ENCODE measurements around the gene GALNT13. TPM values are rescaled to one million over a fixed set of nuclear protein-coding genes. Genes with fewer than 3 reads are reported as not detected.

Gene GALNT13
- total and polyA plus RNA-seq, 10 of the 15 experiments (the other 5 are each of a cell fraction or from before 2014, with no cell fraction given) = 0.04 TPM; not detected in 9

- CTCF ChIA-PET = interaction anchor here (0.6 kb wide), 1 partner anchor 63 kb away, joined by 3 read pairs; no protein-coding TSS in a partner anchor
- no peak for FAIRE-seq
- no TSS peak for BruUV-seq (replicated peaks)
Measured at GRCh38 chr2:154195644-154196195, 324.0 kb downstream of the GALNT13 start.

GRCh38 chr2:154198866-154199265 lies 327.1 kb downstream of the GALNT13 start:
- H3K36me3 ChIP-seq (ENCODE audit: control insufficient read depth in 2 of 2, insufficient read depth in 2 of 2, low read length in 1 of 2) = no peaks in the 10 kb centered on the region
- ATAC-seq (no peak), FAIRE-seq (no peak), DNase-seq (ENCODE audit: low read depth, low spot score) (no peak)
- H3K79me2 ChIP-seq (ENCODE audit: control insufficient read depth, insufficient read depth, low read length) = no peaks in the 10 kb centered on the region
- intact Hi-C loops (cut with micrococcal nuclease; ENCODE audit: unreplicated experiment) = no loop called here
- no TSS peak for BruUV-seq (replicated peaks)
- no peak overlapping the region for H3K4me3 ChIP-seq
- no peak overlapping the region for H3K4me2 ChIP-seq (ENCODE audit: control insufficient read depth, insufficient read depth)
- no peaks in the 10 kb centered on the region for H3K27me3 ChIP-seq (replicated peaks in 1 of 2; ENCODE audit: control insufficient read depth in 2 of 2, insufficient read depth in 2 of 2, low read length in 1 of 2)
- no peak overlapping the region for H3K27ac ChIP-seq (ENCODE audit: control insufficient read depth, insufficient read depth)
- no peak overlapping the region for H2AFZ ChIP-seq (ENCODE audit: control insufficient read depth, low read depth, low read length)
- H3K9ac ChIP-seq (ENCODE audit: control insufficient read depth, insufficient read depth, low read length) = no peak overlapping the region
- TF ChIP-seq CHD4 (IDR thresholded peaks at IDR 0.05) (no peak), TBL1XR1 (IDR thresholded peaks at IDR 0.05; ENCODE audit: low read depth, low read length) (no peak), SP1 (IDR thresholded peaks at IDR 0.05; ENCODE audit: low read depth, low read length) (no peak), MTA2 (IDR thresholded peaks at IDR 0.05; ENCODE audit: low read depth) (no peak), IKZF2 (IDR thresholded peaks at IDR 0.05) (no peak), WRNIP1 (IDR thresholded peaks at IDR 0.05; ENCODE audit: borderline replicate concordance, low read depth, low read length) (no peak), ATF3 (IDR thresholded peaks at IDR 0.05; ENCODE audit: borderline replicate concordance, extremely low read depth, low read depth, low read length) (no peak), ZNF217 (IDR thresholded peaks at IDR 0.05) (no peak), BCL11A (IDR thresholded peaks at IDR 0.05; ENCODE audit: low read depth, low read length) (no peak), SPI1 (IDR thresholded peaks at IDR 0.05; ENCODE audit: borderline replicate concordance, insufficient read depth, low read depth, low read length) (no peak), MLLT1 (IDR thresholded peaks at IDR 0.05) (no peak), IRF3 (IDR thresholded peaks at IDR 0.05) (no peak)
- in situ Hi-C loops (cut with MboI) = no loop called here
- H3K4me1 ChIP-seq (ENCODE audit: control insufficient read depth, insufficient read depth, low read length) = no peaks in the 10 kb centered on the region
- RAD21 ChIA-PET (ENCODE audit: unreplicated experiment) = no interaction called here
- SMC1A ChIA-PET (ENCODE audit: uncharacterized antibody, unreplicated experiment) = no interaction called here
- 0% methylated on average over 1 of the region's 1 CpG for WGBS (ENCODE audit: insufficient coverage, insufficient replicate concordance, low lambda C conversion rate, missing lambda C conversion rate)
- H4K20me1 ChIP-seq (ENCODE audit: control insufficient read depth, insufficient read depth) = no peaks in the 10 kb centered on the region
- no peaks in the 10 kb centered on the region for H3K9me3 ChIP-seq (replicated peaks; ENCODE audit: control insufficient read depth, insufficient read depth, low read length)
- POLR2A ChIA-PET = no interaction called here
- CTCF ChIA-PET = no interaction called here

More at GRCh38 chr2:154195644-154196195, 324.0 kb downstream of the GALNT13 start:
- Histone ChIP-seq H2AFZ (ENCODE audit: control insufficient read depth, low read depth, low read length) (no peak overlapping the region), H3K79me2 (ENCODE audit: control insufficient read depth, insufficient read depth, low read length) (no peaks in the 10 kb centered on the region), H3K4me3 (no peak overlapping the region), H3K9ac (ENCODE audit: control insufficient read depth, insufficient read depth, low read length) (no peak overlapping the region), H3K36me3 (ENCODE audit: control insufficient read depth in 2 of 2, insufficient read depth in 2 of 2, low read length in 1 of 2) (no peaks in the 10 kb centered on the region), H3K4me1 (ENCODE audit: control insufficient read depth, insufficient read depth, low read length) (no peaks in the 10 kb centered on the region), H3K4me2 (ENCODE audit: control insufficient read depth, insufficient read depth) (no peak overlapping the region), H3K9me3 (replicated peaks; ENCODE audit: control insufficient read depth, insufficient read depth, low read length) (no peaks in the 10 kb centered on the region), H4K20me1 (ENCODE audit: control insufficient read depth, insufficient read depth) (no peaks in the 10 kb centered on the region), H3K27ac (ENCODE audit: control insufficient read depth, insufficient read depth) (no peak overlapping the region), H3K27me3 (replicated peaks in 1 of 2; ENCODE audit: control insufficient read depth in 2 of 2, insufficient read depth in 2 of 2, low read length in 1 of 2) (no peaks in the 10 kb centered on the region)
- intact Hi-C loops (cut with micrococcal nuclease; ENCODE audit: unreplicated experiment) (no loop called here), in situ Hi-C loops (cut with MboI) (no loop called here)
- no peak for TF ChIP-seq EED (IDR thresholded peaks at IDR 0.05; ENCODE audit: low read depth)
- SMC1A ChIA-PET (ENCODE audit: uncharacterized antibody, unreplicated experiment) = interaction anchor here (0.6 to 0.7 kb wide), 2 partner anchors 243 to 417 kb away, joined by 3 read pairs; no protein-coding TSS in a partner anchor
- RAD21 ChIA-PET (ENCODE audit: unreplicated experiment) = no interaction called here
- POLR2A ChIA-PET = interaction anchor here (0.6 kb wide), 1 partner anchor 16 kb away, joined by 4 read pairs; no protein-coding TSS in a partner anchor
- peak; percentile 31; the same call in 1 of the 3 replicates for ATAC-seq
- DNase-seq (ENCODE audit: low read depth, low spot score) = no peak

Measured in GM12878 (cell line).